K562 (cell line): ENCODE measurements around the gene SIGLEC14. TPM values are rescaled to one million over a fixed set of nuclear protein-coding genes. Genes with fewer than 3 reads are reported as not detected.

Experiments
- BCL6 ChIP-seq: fragments of 250-450 bp; sonication (Bioruptor Pico); IDR thresholded peaks from 2 replicates; pipeline ENCODE4 v1.4.0; 2020
- CBX1 ChIP-seq: sonication (generic); IDR thresholded peaks from 2 replicates; pipeline ENCODE4 v1.6.1; 2016; ENCODE audit warnings: antibody characterized with exemption, low read depth, mild to moderate bottlenecking
- CBX3 ChIP-seq, 2 experiments: IDR thresholded peaks; 1 replicate in 1 of 2; 2 replicates in 1 of 2; pipeline ENCODE4 v1.6.1; 2012; ENCODE audit warnings: inconsistent platforms in 2 of 2, low read length in 2 of 2, borderline replicate concordance in 1 of 2, control low read depth in 1 of 2
- CBX5 ChIP-seq: IDR thresholded peaks from 2 replicates; pipeline ENCODE4 v1.6.1; 2014; ENCODE audit warnings: low read depth, borderline replicate concordance
- DACH1 ChIP-seq: fragments of 450-650 bp; IDR thresholded peaks from 2 replicates; pipeline ENCODE4 v1.6.1; 2018; ENCODE audit not compliant: partially characterized antibody
- NRF1 ChIP-seq, 2 experiments: fragments of 450-650 bp; IDR thresholded peaks in 1 of 2; conservative IDR thresholded peaks in 1 of 2; 2 replicates each; pipeline ENCODE4 v1.6.1; 2014; ENCODE audit warnings: mild to moderate bottlenecking in 2 of 2
- RAD21 ChIP-seq, 2 experiments: fragments of 250-450 bp in 1 of 2; fragments of 450-650 bp in 1 of 2; sonication (Bioruptor Pico) in 1 of 2; formaldehyde crosslinking in 1 of 2; IDR thresholded peaks in 1 of 2; conservative IDR thresholded peaks in 1 of 2; 2 replicates each; pipeline versions ENCODE4 v1.4.0 to v1.8.0; 2020 to 2022; ENCODE audit warnings: mild to moderate bottlenecking in 2 of 2, moderate library complexity in 1 of 2
- RCOR1 ChIP-seq, 2 experiments: IDR thresholded peaks; 2 replicates each; pipeline ENCODE4 v1.6.1; 2012; ENCODE audit warnings: low read depth in 2 of 2, low read length in 2 of 2, borderline replicate concordance in 1 of 2, improper control_type of control experiment in 1 of 2
- RFX7 ChIP-seq: fragments of 250-450 bp; sonication (Bioruptor Pico); IDR thresholded peaks from 2 replicates; pipeline ENCODE4 v1.5.1; 2021; ENCODE audit warnings: mild to moderate bottlenecking
- TRIM24 ChIP-seq, 2 experiments: fragments of 450-650 bp; IDR thresholded peaks; 2 replicates each; pipeline ENCODE4 v1.6.1; 2016
- ZNF780A ChIP-seq: fragments of 250-450 bp; sonication (Bioruptor Pico); IDR thresholded peaks from 2 replicates; pipeline ENCODE4 v1.5.0; 2021; ENCODE audit warnings: mild to moderate bottlenecking
- polyA plus RNA-seq, 8 experiments: library from polyadenylated mRNA; depleted of rRNA in 4 of 8; stranded (reverse) in 5 of 8; unstranded in 3 of 8; fragments of >200 nt; fragmentation: Nextera tagmentation in 2 of 8; fragmentation: Illumina TruSeq in 1 of 8; extraction: Ambion mirVana in 2 of 8; extraction: Trizol in 1 of 8; gene quantifications; 2 replicates each; pipeline versions ENCODE4 v1.2.1 to v1.2.3, GENCODE V29; 2011 to 2014; ENCODE audit warnings: inconsistent platforms in 1 of 8, missing spikeins in 1 of 8
- total RNA-seq, 7 experiments: library from RNA; depleted of rRNA in 6 of 7; stranded (reverse); fragments of >200 nt in 6 of 7; fragmentation: Illumina TruSeq in 2 of 7; extraction: Trizol in 2 of 7; gene quantifications; 2 replicates each; pipeline versions ENCODE4 v1.2.1 to v1.2.3, GENCODE V29; 2011 to 2021; ENCODE audit warnings: low replicate concordance in 1 of 7
- TF ChIP-seq, protein P1 (sequence below), 2 experiments: IDR thresholded peaks in 1 of 2; conservative IDR thresholded peaks in 1 of 2; 2 replicates each; pipeline ENCODE4 v1.6.1; 2016; ENCODE audit warnings: low read depth in 2 of 2, mild to moderate bottlenecking in 1 of 2, missing compliant biosample characterization in 1 of 2, missing genetic modification characterization in 1 of 2, moderate library complexity in 1 of 2
- TF ChIP-seq, protein P2 (sequence below): sonication (generic); formaldehyde crosslinking; IDR thresholded peaks from 2 replicates; pipeline ENCODE4 v1.8.0; 2022; ENCODE audit warnings: mild to moderate bottlenecking, missing genetic modification reagents
- TF ChIP-seq, protein P3 (sequence below): fragments of 450-650 bp; IDR thresholded peaks from 2 replicates; pipeline ENCODE4 v1.6.1; 2018; ENCODE audit not compliant: partially characterized antibody

SIGLEC14 gene
- total and polyA plus RNA-seq, 9 of the 15 experiments (the other 6 are each of a cell fraction or from before 2014, with no cell fraction given) = not detected

DNA sequence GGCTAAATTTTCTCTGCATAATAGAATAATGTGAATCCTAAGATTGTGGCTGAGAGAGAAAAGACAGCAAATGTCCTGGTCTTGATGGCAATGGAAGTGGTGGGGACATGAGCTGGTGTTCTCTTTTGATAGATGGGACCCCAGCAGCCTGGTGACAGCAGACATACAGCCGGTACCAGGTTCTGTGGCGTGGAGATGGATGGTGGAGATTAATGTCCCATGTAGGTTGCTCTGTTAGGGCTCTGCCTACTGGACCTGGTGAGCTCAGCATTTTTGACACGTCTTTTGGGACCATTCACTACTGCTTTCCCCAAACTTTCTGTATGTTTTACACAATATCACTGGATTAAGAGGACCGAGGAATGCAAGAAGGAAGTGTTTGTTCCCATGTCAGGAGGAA is 8.2 kb upstream of the SIGLEC14 start (continued):
- TF ChIP-seq, protein P1, sequence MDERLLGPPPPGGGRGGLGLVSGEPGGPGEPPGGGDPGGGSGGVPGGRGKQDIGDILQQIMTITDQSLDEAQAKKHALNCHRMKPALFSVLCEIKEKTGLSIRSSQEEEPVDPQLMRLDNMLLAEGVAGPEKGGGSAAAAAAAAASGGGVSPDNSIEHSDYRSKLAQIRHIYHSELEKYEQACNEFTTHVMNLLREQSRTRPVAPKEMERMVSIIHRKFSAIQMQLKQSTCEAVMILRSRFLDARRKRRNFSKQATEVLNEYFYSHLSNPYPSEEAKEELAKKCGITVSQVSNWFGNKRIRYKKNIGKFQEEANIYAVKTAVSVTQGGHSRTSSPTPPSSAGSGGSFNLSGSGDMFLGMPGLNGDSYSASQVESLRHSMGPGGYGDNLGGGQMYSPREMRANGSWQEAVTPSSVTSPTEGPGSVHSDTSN (CRISPR knock-in tag; IDR thresholded peaks at IDR 0.05; ENCODE audit: low read depth) = no peak
- TF ChIP-seq, protein P1 (tag; conservative IDR thresholded peaks at IDR 0.05; ENCODE audit: low read depth) = peak; percentile 37; the same call in 1 of the 2 replicates
- TF ChIP-seq DACH1 = no peak
- peak; percentile 96 for TF ChIP-seq CBX5
- peak in 1 of 2 experiments; percentile 98; a peak in 2 of 3 replicates for TF ChIP-seq CBX3 (IDR thresholded peaks at IDR 0.05; ENCODE audit: borderline replicate concordance in 1 of 2, low read length in 2 of 2)
- TF ChIP-seq ZNF780A (CRISPR knock-in tag) = no peak
- TF ChIP-seq BCL6 (CRISPR knock-in tag) = no peak
- TF ChIP-seq RCOR1 (IDR thresholded peaks at IDR 0.05; ENCODE audit: borderline replicate concordance in 1 of 2, low read depth in 2 of 2, low read length in 2 of 2) = peak in 1 of 2 experiments; percentile 37; a peak in 1 of 4 replicates
- TF ChIP-seq CBX1 = peak; percentile 91; the same call in 1 of the 2 replicates
- no peak for TF ChIP-seq RFX7
- TF ChIP-seq TRIM24 (IDR thresholded peaks at IDR 0.05) = peak in 1 of 2 experiments; percentile 74; a peak in 2 of 4 replicates
- no peak for TF ChIP-seq NRF1 (conservative IDR thresholded peaks at IDR 0.05 in 1 of 2, IDR thresholded peaks at IDR 0.05 in 1 of 2)
- TF ChIP-seq RAD21 (CRISPR knock-in tag; conservative IDR thresholded peaks at IDR 0.05 in 1 of 2, IDR thresholded peaks at IDR 0.05 in 1 of 2) = peak; percentile 35 to 64
- TF ChIP-seq, protein P2, sequence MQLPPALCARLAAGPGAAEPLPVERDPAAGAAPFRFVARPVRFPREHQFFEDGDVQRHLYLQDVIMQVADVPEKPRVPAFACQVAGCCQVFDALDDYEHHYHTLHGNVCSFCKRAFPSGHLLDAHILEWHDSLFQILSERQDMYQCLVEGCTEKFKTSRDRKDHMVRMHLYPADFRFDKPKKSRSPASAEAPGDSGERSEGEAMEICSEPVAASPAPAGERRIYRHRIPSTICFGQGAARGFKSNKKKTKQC (CRISPR knock-in tag) = no peak
- TF ChIP-seq, protein P3, sequence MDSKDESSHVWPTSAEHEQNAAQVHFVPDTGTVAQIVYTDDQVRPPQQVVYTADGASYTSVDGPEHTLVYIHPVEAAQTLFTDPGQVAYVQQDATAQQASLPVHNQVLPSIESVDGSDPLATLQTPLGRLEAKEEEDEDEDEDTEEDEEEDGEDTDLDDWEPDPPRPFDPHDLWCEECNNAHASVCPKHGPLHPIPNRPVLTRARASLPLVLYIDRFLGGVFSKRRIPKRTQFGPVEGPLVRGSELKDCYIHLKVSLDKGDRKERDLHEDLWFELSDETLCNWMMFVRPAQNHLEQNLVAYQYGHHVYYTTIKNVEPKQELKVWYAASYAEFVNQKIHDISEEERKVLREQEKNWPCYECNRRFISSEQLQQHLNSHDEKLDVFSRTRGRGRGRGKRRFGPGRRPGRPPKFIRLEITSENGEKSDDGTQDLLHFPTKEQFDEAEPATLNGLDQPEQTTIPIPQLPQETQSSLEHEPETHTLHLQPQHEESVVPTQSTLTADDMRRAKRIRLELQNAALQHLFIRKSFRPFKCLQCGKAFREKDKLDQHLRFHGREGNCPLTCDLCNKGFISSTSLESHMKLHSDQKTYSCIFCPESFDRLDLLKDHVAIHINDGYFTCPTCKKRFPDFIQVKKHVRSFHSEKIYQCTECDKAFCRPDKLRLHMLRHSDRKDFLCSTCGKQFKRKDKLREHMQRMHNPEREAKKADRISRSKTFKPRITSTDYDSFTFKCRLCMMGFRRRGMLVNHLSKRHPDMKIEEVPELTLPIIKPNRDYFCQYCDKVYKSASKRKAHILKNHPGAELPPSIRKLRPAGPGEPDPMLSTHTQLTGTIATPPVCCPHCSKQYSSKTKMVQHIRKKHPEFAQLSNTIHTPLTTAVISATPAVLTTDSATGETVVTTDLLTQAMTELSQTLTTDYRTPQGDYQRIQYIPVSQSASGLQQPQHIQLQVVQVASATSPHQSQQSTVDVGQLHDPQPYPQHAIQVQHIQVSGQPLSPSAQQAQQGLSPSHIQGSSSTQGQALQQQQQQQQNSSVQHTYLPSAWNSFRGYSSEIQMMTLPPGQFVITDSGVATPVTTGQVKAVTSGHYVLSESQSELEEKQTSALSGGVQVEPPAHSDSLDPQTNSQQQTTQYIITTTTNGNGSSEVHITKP = no peak
